Epithelial cell of proximal tubule (primary cell): ENCODE data around the gene CCDC157. TPM values are rescaled to one million over a fixed set of nuclear protein-coding genes. Genes with fewer than 3 reads are reported as not detected.

Experiments
- DNase-seq: peaks from one replicate; pipeline ENCODE4 v3.0.0-alpha.2; 2011; ENCODE audit warnings: low read depth
- H3K4me3 ChIP-seq: 2 replicates; pipeline ENCODE4 v1.5.1; 2011; ENCODE audit warnings: low read depth, mild to moderate bottlenecking, low read length
- CTCF ChIP-seq: conservative IDR thresholded peaks from 2 replicates; pipeline ENCODE4 v1.5.1; 2012; ENCODE audit warnings: low read depth, mild to moderate bottlenecking, low read length
- total RNA-seq: library from RNA; depleted of rRNA; stranded (reverse); fragments of >200 nt; gene quantifications from 2 replicates; pipeline ENCODE4 v1.2.3, GENCODE V29; 2015

The CCDC157 gene
- total RNA-seq, 1 donor from 2014 or later = 2.2 TPM

- no peak for TF ChIP-seq CTCF
- no peak for DNase-seq
- peak overlapping the region; percentile 68 for H3K4me3 ChIP-seq
These were observed 65.1 kb downstream of the CCDC157 start for GRCh38 chr22:30421695-30422480.

GRCh38 chr22:30422481-30423300, 65.9 kb downstream of the CCDC157 start:
- peak; percentile 74 for DNase-seq
- peak overlapping the region; percentile 68 for H3K4me3 ChIP-seq
- no peak for TF ChIP-seq CTCF

GRCh38 chr22:30423301-30423958, 66.6 kb downstream of the CCDC157 start:
- TF ChIP-seq CTCF = no peak
- no peak for DNase-seq
- H3K4me3 ChIP-seq = peak overlapping the region; percentile 68

GRCh38 chr22:30423959-30424533, 67.2 kb downstream of the CCDC157 start:
- H3K4me3 ChIP-seq = peak overlapping the region; percentile 68
- peak; percentile 93 for DNase-seq
- TF ChIP-seq CTCF = no peak

GRCh38 chr22:30424534-30425326, 67.9 kb downstream of the CCDC157 start:
- peak; percentile 19 for TF ChIP-seq CTCF
- peak overlapping the region; percentile 68 for H3K4me3 ChIP-seq
- DNase-seq = no peak

GRCh38 chr22:30425327-30425615, 68.5 kb downstream of the CCDC157 start:
- H3K4me3 ChIP-seq = peak overlapping the region; percentile 68
- no peak for TF ChIP-seq CTCF
- DNase-seq = no peak
